ENCODE results near the gene COL9A1. TPM values are rescaled to one million over a fixed set of nuclear protein-coding genes. Genes with fewer than 3 reads are reported as not detected.
"Not testable (repeated sequence)": the region's sequence is repeated elsewhere in the genome, so short reads cannot be mapped to it uniquely, and the experiment has no call there.

COL9A1 gene
- not detected in 2 replicates for total RNA-seq

DNA sequence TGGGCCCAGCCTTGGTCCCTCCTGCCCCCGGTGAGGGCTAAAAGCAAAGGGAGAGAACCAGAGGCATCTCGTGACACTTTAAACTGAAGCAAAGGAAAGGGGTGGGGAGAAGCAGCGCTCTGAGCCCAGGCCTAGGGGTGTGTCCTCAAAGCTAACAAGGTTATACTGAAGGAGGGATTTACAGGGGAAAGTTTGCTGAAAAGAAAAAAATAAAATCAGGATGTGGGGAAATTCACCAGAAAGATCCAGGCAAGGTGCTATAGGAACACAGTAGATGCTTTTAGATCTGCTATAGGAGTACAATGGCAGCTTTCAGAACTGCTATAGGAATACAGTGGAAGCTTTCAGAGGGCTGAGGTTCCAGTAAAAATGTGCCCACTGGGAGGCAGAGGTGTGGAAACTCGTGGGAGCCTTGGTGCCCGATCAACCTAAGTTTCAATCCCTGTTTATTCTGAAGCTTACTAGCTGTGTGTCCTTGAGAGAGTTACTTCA lies at the start of gene COL9A1:
COL9A1 (minus strand) TSS at position 51 of the 492 bp plus-strand sequence. CDS start 160 bp downstream, outside the sequence.
- DNase-seq (ENCODE audit: low read depth), result no peak

DNA sequence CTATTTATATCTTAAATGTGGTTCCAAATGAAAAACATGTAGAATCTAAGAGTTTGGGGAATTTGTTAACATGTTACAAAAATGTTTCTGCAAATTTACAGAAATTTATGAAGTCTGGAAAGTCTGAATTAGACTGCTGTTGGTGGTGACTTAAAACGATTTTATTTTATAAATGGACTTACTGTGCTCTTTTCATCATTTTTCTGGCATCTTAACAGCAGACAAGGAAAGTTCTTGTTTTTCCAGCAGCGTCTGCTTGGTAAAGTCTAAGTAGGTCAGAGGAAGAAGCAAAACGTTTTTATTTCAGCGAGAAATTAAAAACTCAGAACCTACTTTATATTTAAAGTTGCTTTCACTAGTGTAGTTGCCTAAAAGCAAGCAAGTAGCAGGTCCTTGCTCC lies 48.6 kb upstream of the COL9A1 start:
- DNase-seq (ENCODE audit: low read depth), result no peak

DNA sequence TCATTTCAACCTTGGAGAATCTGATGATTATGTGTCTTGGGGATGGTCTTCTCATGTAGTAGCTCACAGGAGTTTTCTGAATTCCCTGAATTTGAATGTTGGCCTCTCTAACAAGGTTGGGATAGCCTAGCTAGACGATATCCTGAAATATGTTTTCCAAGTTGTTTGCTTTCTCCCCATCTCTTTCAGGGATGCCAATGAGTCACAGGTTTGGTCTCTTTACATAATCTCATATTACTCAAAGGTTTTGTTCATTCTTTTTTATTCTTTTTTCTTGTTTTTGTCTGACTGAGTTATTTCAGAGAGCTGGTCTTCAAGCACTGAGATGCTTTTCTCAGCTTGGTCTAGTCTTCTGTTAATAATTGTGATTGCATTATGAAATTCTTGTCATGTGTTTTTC lies 42.7 kb upstream of the COL9A1 start:
- DNase-seq (ENCODE audit: low read depth), result no peak

DNA sequence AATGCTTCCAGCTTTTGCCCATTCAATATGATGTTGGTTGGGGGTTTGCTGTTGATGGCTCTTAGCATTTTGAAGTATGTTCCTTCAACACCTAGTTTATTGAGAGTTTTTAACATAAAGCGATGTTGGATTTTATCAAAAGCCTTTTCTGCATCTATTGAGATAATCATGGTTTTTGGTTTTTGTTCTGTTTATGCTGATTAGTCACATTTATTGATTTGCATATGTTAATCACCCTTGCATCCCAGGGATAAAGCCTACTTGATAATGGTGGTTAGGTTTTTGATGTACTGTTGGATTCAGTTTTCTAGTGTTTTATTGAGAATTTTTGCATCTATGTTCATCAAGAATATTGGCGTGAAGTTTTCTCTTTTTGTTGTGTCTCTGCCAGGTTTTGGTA lies 40.4 kb upstream of the COL9A1 start:
- no peak for DNase-seq (ENCODE audit: low read depth)

DNA sequence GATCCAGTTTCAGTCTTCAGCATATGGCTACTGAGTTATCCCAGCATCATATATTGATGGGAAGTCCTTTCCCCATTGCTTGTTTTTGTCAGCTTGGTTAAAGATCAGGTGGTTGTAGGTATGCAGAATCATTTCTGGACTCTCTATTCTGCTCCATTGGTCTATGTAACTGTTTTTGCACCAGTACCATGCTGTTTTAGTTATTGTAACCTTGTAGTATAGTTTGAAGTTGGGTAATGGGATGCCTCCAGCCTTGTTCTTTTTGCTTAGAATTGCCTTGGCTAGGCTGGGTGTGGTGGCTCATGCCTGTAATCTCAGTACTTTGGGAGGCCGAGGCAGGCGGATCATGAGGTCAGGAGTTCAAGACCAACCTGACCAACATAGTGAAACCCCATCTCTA lies 36.9 kb upstream of the COL9A1 start:
- not testable (repeated sequence) for DNase-seq (ENCODE audit: low read depth)

DNA sequence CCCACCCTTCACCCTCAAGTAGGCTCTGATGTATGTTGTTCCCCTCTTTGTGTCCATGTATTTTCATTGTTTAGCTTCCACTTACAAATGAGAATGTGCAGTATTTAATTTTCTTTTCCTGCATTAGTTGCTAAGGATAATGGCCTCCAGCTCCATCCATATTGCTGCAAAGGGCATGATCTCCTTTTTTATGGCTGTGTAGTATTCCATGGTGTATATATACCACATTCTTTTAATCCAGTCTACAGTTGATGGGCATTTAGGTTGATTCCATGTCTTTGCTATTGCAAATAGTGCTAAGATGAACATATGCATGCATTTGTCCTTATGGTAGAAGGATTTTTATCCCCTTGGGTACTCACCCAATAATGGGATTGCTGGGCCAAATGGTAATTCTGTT lies 35.9 kb upstream of the COL9A1 start:
- no peak for DNase-seq (ENCODE audit: low read depth)

DNA sequence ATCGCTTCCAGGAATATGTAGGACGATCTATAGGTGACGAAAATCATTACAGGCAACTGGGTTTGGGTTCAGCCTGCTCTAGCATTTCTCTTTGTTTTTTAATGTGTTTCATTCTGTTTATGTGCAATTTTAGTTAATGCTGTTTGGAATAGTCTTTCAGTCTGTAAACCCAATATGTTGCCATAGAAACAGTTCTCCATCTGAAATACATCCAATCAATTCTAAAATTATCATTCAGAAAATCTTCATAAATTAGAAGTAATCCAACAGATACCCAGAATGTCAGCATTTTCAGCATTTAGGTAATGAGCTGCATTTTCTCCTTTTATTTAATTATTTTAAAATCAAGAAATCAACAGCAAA lies 34.8 kb upstream of the COL9A1 start:
- DNase-seq (ENCODE audit: low read depth), result no peak

DNA sequence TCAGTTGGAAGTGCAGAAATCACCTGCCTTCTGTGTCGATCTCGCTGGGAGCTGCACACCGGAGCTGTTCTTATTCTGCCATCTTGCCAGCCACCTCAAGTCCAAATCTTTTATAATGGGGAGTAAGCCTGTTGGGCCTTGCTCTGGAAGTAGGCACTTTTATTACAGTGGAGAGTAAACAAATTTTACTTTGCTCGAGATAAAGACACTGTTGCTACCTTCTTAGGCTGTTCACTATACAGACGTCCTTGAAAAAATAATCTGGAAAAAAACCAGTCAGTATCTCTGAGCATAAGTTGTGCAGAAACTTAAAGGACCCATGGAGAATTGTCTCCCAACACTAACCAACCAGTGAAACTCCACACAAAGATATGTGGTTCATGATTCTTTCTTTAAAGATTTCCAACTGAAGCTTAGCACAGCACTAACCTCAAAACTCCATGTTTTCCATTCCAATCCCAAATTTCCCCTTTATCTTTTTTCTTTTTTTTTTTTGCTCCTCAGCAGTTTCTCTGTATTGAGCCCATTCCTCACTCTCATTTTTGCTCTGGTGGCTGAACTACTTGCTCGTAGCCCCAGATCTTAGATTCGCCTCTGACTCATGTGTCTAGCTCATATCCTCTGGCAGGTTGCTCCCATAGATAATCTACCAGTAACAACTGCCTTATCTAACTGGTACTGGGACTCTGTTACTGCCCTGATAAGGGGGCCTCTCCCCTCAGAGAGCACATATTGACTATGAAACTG lies 34.3 kb upstream of the COL9A1 start:
- DNase-seq (ENCODE audit: low read depth), result no peak

DNA sequence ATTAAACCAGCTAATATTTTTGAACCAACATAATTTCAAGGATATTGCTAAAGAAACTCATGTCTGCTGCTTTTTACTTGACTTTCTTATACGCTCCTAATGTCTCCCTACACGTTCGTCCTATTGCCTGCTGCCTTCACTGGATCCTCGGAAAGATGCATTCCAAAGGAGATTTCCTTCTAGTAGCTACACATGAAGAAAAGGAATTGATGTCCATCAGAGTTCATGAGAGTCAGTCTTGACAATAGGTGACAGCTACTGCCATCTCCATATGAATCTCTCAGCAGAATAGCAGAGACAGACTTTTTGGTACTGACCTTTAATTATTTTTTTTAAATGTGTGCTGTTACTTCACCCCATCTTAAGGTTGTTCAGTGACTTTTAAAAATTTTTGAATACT lies 24.2 kb upstream of the COL9A1 start:
- DNase-seq (ENCODE audit: low read depth), result no peak

DNA sequence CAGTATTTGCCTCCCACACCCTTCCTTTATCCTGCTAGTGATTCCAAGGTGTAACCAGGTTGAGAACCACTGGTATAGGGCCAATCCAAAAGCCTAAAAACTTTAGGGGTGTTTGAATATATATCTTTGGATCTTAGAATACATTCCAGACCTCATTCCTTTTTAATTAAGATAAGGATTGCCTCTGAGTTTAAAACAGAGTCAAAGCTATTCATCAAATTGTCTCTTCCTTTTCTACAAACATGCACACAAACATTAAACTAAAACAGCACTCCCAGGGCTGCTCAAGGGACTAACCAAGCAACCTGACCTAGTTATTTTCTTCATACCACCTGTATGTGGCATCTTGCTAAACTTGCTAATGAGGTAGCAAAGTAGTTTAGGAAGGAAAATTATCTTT lies 22.1 kb upstream of the COL9A1 start:
- DNase-seq (ENCODE audit: low read depth), result no peak

DNA sequence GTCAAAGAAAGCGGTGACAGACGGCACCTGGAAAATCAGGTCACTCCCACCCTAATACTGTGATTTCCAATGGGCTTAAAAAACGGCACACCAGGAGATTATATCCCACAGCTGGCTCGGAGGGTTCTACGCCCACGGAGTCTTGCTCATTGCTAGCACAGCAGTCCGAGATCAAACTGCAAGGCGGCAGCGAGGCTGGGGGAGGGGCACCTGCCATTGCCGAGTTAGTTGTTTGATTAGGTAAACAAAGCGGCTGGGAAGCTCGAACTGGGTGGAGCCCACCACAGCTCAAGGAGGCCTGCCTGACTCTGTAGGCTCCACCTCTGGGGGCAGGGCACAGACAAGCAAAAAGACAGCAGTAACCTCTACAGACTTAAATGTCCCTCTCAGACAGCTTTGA lies 14.9 kb upstream of the COL9A1 start:
- DNase-seq (ENCODE audit: low read depth), result not testable (repeated sequence)

DNA sequence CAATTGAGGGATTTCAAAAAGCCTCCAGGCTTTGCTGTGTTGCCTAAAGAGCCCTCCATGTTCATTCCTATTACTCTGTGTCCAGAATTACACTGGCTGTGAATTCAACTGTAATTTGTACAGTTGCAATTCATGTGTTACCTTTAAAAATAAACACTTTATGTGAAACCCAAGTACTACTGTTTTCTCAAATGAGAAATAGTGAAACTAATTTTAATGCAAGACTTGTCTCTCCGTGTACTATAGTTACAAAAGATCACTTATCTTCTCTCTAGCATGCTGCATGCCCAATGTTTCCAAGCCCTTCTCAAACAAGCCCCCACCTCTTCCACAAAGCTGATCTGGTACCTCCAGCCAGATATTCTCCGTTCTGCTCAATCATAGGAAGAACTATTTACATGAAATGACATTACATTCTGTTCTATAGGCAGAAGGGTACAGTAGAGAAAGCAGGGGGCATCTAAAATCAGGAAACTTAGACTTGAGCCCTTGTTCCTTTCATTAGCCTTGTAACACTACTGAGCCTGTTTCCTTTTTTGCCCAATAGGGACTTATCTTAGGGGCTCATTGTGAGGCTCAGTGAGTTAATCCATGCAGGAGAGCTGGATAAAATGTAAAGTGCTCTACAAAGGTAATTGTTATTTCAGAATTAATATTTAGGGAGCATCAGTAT lies 12.3 kb upstream of the COL9A1 start:
- no peak for DNase-seq (ENCODE audit: low read depth)

DNA sequence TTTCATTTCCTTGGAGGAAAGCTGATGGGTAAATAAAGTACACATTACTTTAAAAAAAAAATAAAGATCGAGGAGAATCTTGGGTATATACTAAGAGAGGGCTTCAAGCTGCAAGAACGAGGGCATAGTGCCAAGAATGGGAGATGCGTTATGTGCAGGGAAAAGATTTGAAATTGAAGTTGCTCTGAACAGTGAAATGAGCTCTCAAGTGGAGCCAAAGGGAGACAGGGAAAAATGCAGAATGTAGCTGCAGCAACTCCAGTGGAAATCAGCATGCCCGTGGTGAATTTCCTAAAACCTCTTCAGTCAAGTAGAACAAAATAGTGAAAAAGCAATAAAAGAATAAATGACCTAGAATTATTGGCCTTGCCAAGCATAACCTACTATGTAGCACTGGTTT lies 11.4 kb upstream of the COL9A1 start:
- no peak for DNase-seq (ENCODE audit: low read depth)

DNA sequence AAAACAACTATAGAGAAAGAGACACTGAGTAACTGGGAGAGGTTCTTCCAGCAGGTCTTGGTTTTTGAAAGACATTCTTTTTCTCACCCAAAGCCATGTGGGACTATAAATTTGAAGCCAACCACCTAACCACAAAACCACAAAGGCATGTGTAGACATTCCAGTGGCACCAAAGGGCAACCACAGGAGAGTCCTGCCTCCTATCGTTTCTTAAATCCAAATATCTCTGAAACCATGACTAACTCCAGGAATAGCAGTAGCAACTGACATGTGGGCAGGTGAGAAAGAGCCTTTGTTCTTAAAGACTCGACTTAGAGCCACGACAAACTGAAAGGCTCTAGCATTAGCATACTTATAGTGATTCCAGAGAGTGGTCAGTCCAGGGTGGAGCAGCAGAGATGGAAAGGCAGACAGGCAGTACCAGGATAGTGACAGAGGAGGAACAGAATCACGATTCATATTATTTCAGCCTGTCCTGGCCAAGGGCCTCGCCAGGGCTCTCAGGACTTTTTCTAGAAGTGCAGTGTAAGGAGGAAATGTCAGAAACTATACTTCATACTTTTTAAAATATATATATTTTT lies 9.4 kb upstream of the COL9A1 start:
- peak; percentile 98 for DNase-seq (ENCODE audit: low read depth)

DNA sequence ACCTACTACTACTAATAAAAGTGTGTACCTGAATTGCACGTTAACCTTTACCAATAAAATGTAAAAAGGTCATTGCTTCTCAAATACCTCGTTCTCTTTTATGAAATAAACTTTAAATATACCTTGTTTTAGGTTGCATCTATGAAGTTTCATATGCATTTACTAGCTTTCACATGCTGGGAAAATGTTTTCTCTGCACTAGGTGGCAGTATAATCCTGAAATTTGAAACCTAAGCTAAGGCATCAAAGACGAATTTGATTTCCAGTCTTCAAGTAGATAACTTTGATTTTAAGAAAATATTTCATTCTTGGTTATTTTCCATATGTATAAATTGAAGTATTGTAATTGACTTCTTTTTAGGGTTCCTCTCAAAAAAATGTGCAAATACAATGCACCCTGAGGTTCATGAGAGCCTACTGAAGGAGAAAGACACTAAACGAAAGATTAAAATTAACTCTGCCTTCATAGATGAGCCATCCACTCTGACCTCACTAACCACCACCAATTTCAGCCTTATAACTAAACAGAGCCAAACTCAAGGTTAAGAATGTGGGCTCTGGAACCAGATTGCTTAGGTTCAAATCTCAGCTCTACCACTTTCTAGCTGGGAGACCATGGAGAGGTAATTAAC lies 7.3 kb upstream of the COL9A1 start:
- peak; percentile 74 for DNase-seq (ENCODE audit: low read depth)

DNA sequence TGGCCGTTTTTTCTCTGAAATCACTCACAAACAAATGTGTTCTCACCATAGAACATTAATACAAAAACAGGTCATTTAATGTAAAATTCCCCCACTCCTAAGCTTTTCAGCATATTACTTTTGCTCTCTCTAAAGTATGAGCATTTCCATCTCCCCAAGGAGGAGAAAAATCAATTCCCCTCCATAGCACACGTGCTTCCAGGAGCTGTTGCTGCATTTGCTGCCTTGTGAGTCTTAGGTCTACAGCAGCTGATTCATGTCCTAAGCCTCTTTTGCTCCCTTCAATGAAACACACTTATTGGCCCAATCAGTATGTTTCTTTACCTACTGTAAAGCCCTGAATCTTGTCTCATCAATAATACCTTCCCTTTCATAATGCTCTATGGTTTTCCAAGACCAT lies 6.4 kb upstream of the COL9A1 start:
- no peak for DNase-seq (ENCODE audit: low read depth)

DNA sequence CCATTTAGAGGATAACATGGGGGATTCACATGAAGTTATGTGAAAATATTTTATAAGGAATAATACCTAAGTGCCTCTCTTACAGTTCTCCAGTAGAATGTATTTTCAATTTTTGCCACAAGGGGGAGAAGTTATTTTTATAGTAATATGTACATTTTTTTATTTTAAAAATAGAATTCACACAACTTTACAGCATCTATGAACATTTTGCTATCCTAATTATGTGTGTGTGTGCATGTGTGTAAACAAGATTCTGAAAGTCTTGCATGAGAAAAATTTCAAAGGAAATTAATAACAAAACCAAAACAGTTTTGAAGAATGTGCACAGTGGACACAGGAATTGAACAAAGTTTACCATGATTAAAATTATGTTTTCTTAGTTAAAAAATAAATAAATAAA lies 5.3 kb upstream of the COL9A1 start:
- not testable (repeated sequence) for DNase-seq (ENCODE audit: low read depth)

DNA sequence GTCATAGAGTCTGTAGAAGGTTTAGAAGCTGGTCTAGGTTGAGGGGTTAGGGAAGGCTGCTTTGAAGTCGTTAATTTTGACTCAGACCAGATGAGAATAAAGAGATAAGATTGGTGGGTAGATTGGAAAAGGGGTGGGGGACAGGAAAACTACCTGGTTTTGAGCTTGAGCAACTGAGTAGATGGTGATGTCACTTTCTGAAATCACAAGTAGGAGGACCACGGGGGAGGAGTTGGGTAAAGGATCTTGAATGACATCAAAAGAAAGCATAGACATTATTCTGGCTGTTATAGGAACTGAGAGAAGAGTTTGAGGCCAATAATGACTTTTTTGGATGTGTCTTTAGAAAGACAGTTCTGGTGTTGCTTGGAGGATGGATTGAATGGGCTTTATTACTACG lies 4.1 kb upstream of the COL9A1 start:
- no peak for DNase-seq (ENCODE audit: low read depth)

DNA sequence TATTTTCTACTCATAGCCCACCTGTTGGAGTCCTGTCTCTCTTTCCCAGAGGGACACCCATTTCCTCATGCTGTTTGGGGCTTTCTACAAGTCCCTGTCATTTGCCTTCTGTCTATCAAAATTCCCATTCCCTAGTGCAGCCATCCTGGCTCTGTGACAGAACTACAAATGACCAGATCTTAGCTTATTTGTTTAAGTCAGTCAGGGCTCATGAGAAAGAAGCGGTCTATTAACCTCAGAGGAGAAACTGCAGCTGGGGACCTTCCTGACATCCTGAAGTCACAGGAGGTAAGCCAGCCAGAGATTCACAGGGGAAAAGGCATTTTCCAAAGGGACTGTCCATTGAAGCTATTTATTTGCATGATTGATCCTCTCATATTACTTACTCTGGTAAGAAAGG lies 1.7 kb upstream of the COL9A1 start:
- DNase-seq (ENCODE audit: low read depth), result no peak

DNA sequence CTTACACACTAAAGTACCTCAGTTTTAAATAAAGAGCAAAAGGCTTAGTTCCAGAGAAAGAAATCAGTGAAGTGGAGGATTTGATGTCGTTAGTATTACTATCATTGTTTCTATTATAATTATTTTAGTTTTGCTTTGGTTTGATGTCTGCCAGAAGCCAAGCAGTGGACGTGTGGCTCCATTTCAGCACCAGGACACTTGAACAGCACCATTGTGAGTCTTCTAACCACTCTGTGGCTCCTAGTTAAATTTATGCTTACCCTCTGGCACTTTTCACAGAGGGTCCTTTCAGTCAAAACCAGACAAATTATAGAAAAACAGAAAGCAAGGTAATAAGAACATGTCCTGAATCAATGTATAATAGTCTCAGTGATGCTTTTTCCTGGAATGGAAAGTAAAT lies 3.4 kb downstream of the COL9A1 start:
- DNase-seq (ENCODE audit: low read depth), result peak; percentile 15

DNA sequence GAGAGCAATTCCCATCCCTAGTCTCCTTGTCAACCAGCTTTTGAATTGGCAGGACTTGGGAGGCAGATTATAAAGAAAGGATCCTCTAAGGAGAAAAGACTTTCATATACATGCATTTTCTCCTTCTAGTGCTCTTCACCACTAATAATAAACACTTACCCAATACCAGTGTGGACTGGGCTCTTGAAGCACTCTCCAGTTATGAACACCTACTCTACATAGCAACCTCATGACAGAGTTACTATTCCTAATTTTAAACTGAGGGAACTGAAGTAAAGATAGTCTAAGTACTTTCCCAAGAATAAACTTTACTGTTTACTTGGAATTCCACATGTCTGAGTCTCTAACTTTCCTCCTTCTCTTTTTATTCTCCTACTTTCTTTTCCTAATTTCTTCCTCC lies 4.8 kb downstream of the COL9A1 start:
- DNase-seq (ENCODE audit: low read depth), result no peak

DNA sequence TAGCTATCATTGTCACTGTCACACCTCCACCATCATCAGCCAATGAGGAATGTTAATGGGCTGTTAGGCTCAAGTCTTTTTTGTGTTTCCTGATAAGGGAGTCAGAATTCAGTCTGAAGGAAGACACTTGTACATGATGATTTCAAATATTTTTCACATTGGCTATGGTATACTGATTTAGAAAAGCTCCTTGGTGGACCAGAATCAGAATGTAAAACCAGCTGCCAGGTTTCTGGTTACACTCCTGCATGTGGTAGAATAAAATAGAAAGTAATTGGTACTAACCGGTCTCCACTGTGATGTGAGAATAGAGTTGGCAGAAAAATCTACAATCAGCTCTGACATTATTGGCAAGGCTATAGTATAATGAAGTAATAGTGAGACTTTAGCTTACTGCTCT lies 10.7 kb downstream of the COL9A1 start:
- DNase-seq (ENCODE audit: low read depth), result no peak

DNA sequence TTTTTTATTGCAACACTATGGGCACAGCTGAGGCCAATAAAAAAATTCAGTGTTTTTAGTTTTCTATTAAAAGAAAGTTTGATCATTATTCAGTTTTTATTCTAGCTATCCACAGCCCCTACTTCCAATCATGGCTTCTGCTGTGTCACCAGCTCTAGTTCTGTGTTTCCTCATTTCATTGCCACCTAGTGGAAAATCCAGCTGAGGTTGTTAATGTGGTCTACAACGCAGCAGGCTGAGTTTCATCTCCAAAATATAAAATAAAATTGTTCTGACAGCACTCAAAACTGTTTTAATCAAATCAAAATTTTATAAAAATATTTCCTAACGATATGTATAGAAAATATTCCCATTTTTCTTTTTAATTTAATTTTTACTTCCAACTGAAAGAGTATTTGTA lies 13.6 kb downstream of the COL9A1 start:
- DNase-seq (ENCODE audit: low read depth), result peak; percentile 9

Data from renal cortical epithelial cell (primary cell).